Measurements from ENCODE around the gene INTS4. TPM values are rescaled to one million over a fixed set of nuclear protein-coding genes. Genes with fewer than 3 reads are reported as not detected.
"Not testable (repeated sequence)": the region's sequence is repeated elsewhere in the genome, so short reads cannot be mapped to it uniquely, and the experiment has no call there.

The INTS4 gene
- total RNA-seq, 1 experiment from 2014 or later: 33.2 TPM

- not testable (repeated sequence) for H3K27me3 ChIP-seq (ENCODE audit: control insufficient read depth, insufficient read depth, low read length); H3K36me3 ChIP-seq (replicated peaks; ENCODE audit: control insufficient read depth, insufficient read depth, low read length); H3K4me3 ChIP-seq (ENCODE audit: insufficient read depth, low read depth, low read length); DNase-seq
Measured at GRCh38 chr11:77942465-77942864, 52.0 kb downstream of the INTS4 start.

- not testable (repeated sequence) for H3K4me3 ChIP-seq (ENCODE audit: insufficient read depth, low read depth, low read length); DNase-seq; H3K27me3 ChIP-seq (ENCODE audit: control insufficient read depth, insufficient read depth, low read length); H3K36me3 ChIP-seq (replicated peaks; ENCODE audit: control insufficient read depth, insufficient read depth, low read length)
Measured at GRCh38 chr11:77933596-77933995, 60.9 kb downstream of the INTS4 start.

GRCh38 chr11:77930334-77931208, 63.9 kb downstream of the INTS4 start:
- not testable (repeated sequence) for H3K36me3 ChIP-seq (replicated peaks; ENCODE audit: control insufficient read depth, insufficient read depth, low read length); H3K27me3 ChIP-seq (ENCODE audit: control insufficient read depth, insufficient read depth, low read length); H3K4me3 ChIP-seq (ENCODE audit: insufficient read depth, low read depth, low read length); DNase-seq

GRCh38 chr11:77917713-77918112, 76.8 kb downstream of the INTS4 start:
- not testable (repeated sequence) for DNase-seq; H3K36me3 ChIP-seq (replicated peaks; ENCODE audit: control insufficient read depth, insufficient read depth, low read length); H3K4me3 ChIP-seq (ENCODE audit: insufficient read depth, low read depth, low read length); H3K27me3 ChIP-seq (ENCODE audit: control insufficient read depth, insufficient read depth, low read length)

GRCh38 chr11:77914307-77914791, 80.1 kb downstream of the INTS4 start:
- H3K4me3 ChIP-seq (ENCODE audit: insufficient read depth, low read depth, low read length); DNase-seq; H3K36me3 ChIP-seq (replicated peaks; ENCODE audit: control insufficient read depth, insufficient read depth, low read length); H3K27me3 ChIP-seq (ENCODE audit: control insufficient read depth, insufficient read depth, low read length): not testable (repeated sequence)

- not testable (repeated sequence) for H3K4me3 ChIP-seq (ENCODE audit: insufficient read depth, low read depth, low read length); H3K36me3 ChIP-seq (replicated peaks; ENCODE audit: control insufficient read depth, insufficient read depth, low read length); DNase-seq; H3K27me3 ChIP-seq (ENCODE audit: control insufficient read depth, insufficient read depth, low read length)
Measured at GRCh38 chr11:77913608-77914306, 80.7 kb downstream of the INTS4 start.

GRCh38 chr11:77910828-77911227, 83.6 kb downstream of the INTS4 start:
- H3K4me3 ChIP-seq (ENCODE audit: insufficient read depth, low read depth, low read length); H3K27me3 ChIP-seq (ENCODE audit: control insufficient read depth, insufficient read depth, low read length); H3K36me3 ChIP-seq (replicated peaks; ENCODE audit: control insufficient read depth, insufficient read depth, low read length); DNase-seq: not testable (repeated sequence)

- Histone ChIP-seq H3K4me3 (ENCODE audit: insufficient read depth, low read depth, low read length) (no peak overlapping the region), H3K27me3 (ENCODE audit: control insufficient read depth, insufficient read depth, low read length) (no peaks in the 10 kb centered on the region), H3K36me3 (replicated peaks; ENCODE audit: control insufficient read depth, insufficient read depth, low read length) (no peaks in the 10 kb centered on the region)
- DNase-seq: no peak
Measured at GRCh38 chr11:77909277-77909676, 85.2 kb downstream of the INTS4 start.

- no peak for DNase-seq
- Histone ChIP-seq H3K27me3 (ENCODE audit: control insufficient read depth, insufficient read depth, low read length) (no peaks in the 10 kb centered on the region), H3K36me3 (replicated peaks; ENCODE audit: control insufficient read depth, insufficient read depth, low read length) (no peaks in the 10 kb centered on the region), H3K4me3 (ENCODE audit: insufficient read depth, low read depth, low read length) (no peak overlapping the region)
Measured at GRCh38 chr11:77908835-77909234, 85.6 kb downstream of the INTS4 start.

GRCh38 chr11:77894949-77895348, 99.5 kb downstream of the INTS4 start:
- H3K27me3 ChIP-seq (ENCODE audit: control insufficient read depth, insufficient read depth, low read length); H3K4me3 ChIP-seq (ENCODE audit: insufficient read depth, low read depth, low read length); H3K36me3 ChIP-seq (replicated peaks; ENCODE audit: control insufficient read depth, insufficient read depth, low read length); DNase-seq: not testable (repeated sequence)

GRCh38 chr11:77891703-77892102, 102.8 kb downstream of the INTS4 start:
- H3K36me3 ChIP-seq (replicated peaks; ENCODE audit: control insufficient read depth, insufficient read depth, low read length); DNase-seq; H3K4me3 ChIP-seq (ENCODE audit: insufficient read depth, low read depth, low read length); H3K27me3 ChIP-seq (ENCODE audit: control insufficient read depth, insufficient read depth, low read length): not testable (repeated sequence)

- not testable (repeated sequence) for DNase-seq; H3K4me3 ChIP-seq (ENCODE audit: insufficient read depth, low read depth, low read length); H3K36me3 ChIP-seq (replicated peaks; ENCODE audit: control insufficient read depth, insufficient read depth, low read length); H3K27me3 ChIP-seq (ENCODE audit: control insufficient read depth, insufficient read depth, low read length)
Measured at GRCh38 chr11:77891256-77891655, 103.2 kb downstream of the INTS4 start.

GRCh38 chr11:77890619-77891056, 103.8 kb downstream of the INTS4 start:
- not testable (repeated sequence) for H3K4me3 ChIP-seq (ENCODE audit: insufficient read depth, low read depth, low read length); H3K27me3 ChIP-seq (ENCODE audit: control insufficient read depth, insufficient read depth, low read length); H3K36me3 ChIP-seq (replicated peaks; ENCODE audit: control insufficient read depth, insufficient read depth, low read length); DNase-seq

GRCh38 chr11:77890100-77890614, 104.3 kb downstream of the INTS4 start:
- DNase-seq; H3K36me3 ChIP-seq (replicated peaks; ENCODE audit: control insufficient read depth, insufficient read depth, low read length); H3K4me3 ChIP-seq (ENCODE audit: insufficient read depth, low read depth, low read length); H3K27me3 ChIP-seq (ENCODE audit: control insufficient read depth, insufficient read depth, low read length): not testable (repeated sequence)

- not testable (repeated sequence) for H3K27me3 ChIP-seq (ENCODE audit: control insufficient read depth, insufficient read depth, low read length); H3K36me3 ChIP-seq (replicated peaks; ENCODE audit: control insufficient read depth, insufficient read depth, low read length); H3K4me3 ChIP-seq (ENCODE audit: insufficient read depth, low read depth, low read length); DNase-seq
Measured at GRCh38 chr11:77889045-77889444, 105.4 kb downstream of the INTS4 start.

Data from H7 (cell line).